H1 (cell line): ENCODE measurements around the gene CAPN2. TPM values are rescaled to one million over a fixed set of nuclear protein-coding genes. Genes with fewer than 3 reads are reported as not detected.

ENCODE experiments used
- KDM5A ChIP-seq: fragments of 200-600 bp; IDR thresholded peaks from 2 replicates; pipeline ENCODE4 v1.7.1; 2012; ENCODE audit warnings: mild to moderate bottlenecking, low read length, inconsistent platforms, mixed read lengths
- polyA plus RNA-seq, 7 experiments: library from polyadenylated mRNA; depleted of rRNA in 3 of 7; stranded (reverse) in 5 of 7; unstranded in 2 of 7; fragments of >200 nt in 5 of 7; fragments of 200-250 nt in 2 of 7; gene quantifications; 1 replicate in 5 of 7; 2 replicates in 1 of 7; 4 replicates in 1 of 7; pipeline versions ENCODE4 v1.2.1 to v1.2.3, GENCODE V29; 2011 to 2013; ENCODE audit warnings: missing spikeins in 2 of 7, mixed read lengths in 2 of 7
- total RNA-seq: library from RNA; stranded (reverse); fragmentation: NEBNext Ultra II Directional; extraction: Animal tissue kit (Norgen Biotek cat#: 25700); gene quantifications from 2 replicates; pipeline ENCODE4 v1.2.1, GENCODE V29; 2021

CAPN2 gene
- total and polyA plus RNA-seq, 2 of the 8 experiments (the other 6 are each of a cell fraction or from before 2014, with no cell fraction given), result 9.2 to 10.3 TPM

GRCh38 chr1:223665592-223666312 is 46.6 kb upstream of the CAPN2 start, which contains the start of gene CAPN8 (continued):
- no peak for TF ChIP-seq KDM5A
